Measurements from ENCODE around the gene LSM4. TPM values are rescaled to one million over a fixed set of nuclear protein-coding genes. Genes with fewer than 3 reads are reported as not detected.

The LSM4 gene
- total and polyA plus RNA-seq, 10 of the 15 experiments (the other 5 are each of a cell fraction or from before 2014, with no cell fraction given): 12.6 to 652 (median 217) TPM

GRCh38 chr19:18340190-18340989 is 17.5 kb upstream of the LSM4 start, which contains the start of gene PGPEP1 (continued):
- no peak for TF ChIP-seq IRF5 (IDR thresholded peaks at IDR 0.05; ENCODE audit: borderline replicate concordance)
- no peak; the same call in 1 of the 2 replicates for TF ChIP-seq ZNF592 (IDR thresholded peaks at IDR 0.05)
- TF ChIP-seq POU2F2 (IDR thresholded peaks at IDR 0.05; ENCODE audit: borderline replicate concordance, low read depth, low read length): peak; percentile 33; the same call in 1 of the 3 replicates
- no peak for TF ChIP-seq BMI1 (IDR thresholded peaks at IDR 0.05; ENCODE audit: borderline replicate concordance)
- TF ChIP-seq REST (IDR thresholded peaks at IDR 0.05; ENCODE audit: low read depth, low read length): no peak
- TF ChIP-seq POLR2AphosphoS2 (IDR thresholded peaks at IDR 0.05; ENCODE audit: low read depth, low read length): 0 out of 2 replicates have a peak, but pooled peaks have one; percentile 39
- no peak for TF ChIP-seq ZZZ3 (IDR thresholded peaks at IDR 0.05; ENCODE audit: control insufficient read depth, insufficient read length, low read depth)
- peak; percentile 73; the same call in 1 of the 2 replicates for TF ChIP-seq RCOR1 (conservative IDR thresholded peaks at IDR 0.05; ENCODE audit: low read depth, low read length)
- TF ChIP-seq NR2C1 (IDR thresholded peaks at IDR 0.05): no peak
- TF ChIP-seq ZNF24 (IDR thresholded peaks at IDR 0.05): peak; percentile 23; the same call in 1 of the 2 replicates
- no peak for TF ChIP-seq BRCA1 (IDR thresholded peaks at IDR 0.05; ENCODE audit: low read depth, low read length)
- TF ChIP-seq ZNF217 (IDR thresholded peaks at IDR 0.05): peak; percentile 99
- TF ChIP-seq DPF2 (IDR thresholded peaks at IDR 0.05): peak; percentile 54; the same call in 1 of the 2 replicates
